ENCODE results near the gene KIAA1671.

KIAA1671 gene

DNA sequence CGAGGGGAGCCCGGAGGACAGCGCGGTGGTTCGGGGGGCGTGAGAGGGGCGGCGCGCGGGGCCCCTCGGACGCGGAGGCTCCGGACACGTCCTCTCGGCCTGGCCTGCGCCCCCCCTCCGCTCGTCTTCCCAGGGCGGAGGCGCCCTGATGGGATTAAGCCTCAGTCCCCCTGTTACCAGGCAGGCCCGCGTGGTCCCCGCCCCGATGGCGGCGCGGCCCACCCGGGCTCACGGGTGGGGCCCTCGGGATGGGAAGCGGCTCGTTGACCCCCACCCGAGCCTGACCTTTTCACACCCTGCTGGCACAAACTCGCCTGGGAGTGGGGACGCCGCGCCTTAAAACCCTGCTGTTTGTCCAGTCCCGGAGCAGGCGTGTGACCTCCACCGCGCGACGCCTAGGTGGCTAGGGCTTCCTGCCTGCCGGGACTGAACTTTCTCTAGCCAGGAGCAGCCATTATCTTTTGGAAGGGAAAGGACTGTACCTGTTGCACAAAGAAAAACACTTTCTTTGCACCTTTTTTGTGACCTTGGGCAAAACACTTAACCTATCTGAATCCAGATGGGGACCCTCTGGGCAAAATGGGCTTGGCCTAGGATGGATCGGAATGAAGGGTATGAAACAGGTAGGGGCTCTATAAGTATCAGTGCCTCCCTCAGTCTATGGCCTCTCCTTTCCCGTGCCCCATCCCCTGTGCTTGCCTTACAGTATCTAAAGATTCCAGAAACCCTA lies 1.0 kb downstream of the KIAA1671 start:
- DNase-seq = no peak

DNA sequence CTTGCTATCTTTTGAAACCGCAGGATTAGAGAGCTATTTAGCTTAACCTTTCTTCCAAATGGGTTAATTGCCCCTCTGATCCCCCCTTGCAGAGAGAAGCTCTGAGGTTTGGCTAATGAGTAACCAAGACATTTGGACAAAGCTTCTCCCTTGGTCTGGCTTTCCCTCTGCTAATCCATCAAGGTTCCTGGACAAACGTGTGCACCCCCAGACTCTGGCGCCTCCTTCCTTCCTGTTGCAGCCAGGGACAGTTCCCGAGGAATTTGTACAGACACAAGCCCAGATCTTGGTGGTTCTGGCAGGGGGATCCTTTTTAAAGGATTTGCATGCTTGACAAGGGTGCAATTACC lies 1.6 kb downstream of the KIAA1671 start:
- no peak for DNase-seq

DNA sequence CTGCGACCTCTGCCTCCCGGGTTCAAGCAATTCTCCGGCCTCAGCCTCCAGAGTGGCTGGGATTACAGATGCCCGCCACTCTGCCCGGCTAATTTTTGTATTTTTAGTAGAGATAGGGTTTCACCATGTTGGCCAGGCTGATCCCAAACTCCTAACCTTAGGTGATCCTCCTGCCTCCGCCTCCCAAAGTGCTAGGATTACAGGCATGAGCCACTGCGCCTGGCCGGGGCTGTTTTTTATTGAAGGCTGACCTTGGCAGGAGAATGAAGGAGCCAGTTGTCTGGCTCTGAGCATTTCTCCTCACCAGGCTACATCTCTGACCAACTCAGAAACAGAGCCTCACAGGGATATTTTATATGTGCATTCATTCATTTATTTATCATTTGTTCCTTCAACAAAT lies 2.3 kb downstream of the KIAA1671 start:
- DNase-seq = no peak

DNA sequence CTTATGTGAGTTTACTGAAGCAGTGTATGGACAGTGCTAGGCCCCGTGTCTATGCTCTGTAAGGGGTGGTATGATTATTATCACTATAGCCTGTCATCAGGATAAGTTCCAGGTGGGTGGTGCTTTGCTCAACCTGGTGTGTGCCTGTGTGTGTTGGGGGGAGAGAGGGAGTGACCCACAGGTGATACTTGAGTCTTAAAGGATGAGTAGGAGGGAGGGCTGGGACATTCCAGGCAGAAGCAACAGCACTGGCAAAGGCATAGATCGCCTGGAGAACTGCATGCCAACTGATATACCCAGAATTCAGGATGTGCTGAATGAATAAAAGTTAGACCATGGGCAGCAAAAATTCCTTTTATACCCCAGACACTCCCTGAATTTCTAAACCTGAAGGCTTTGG lies 4.5 kb downstream of the KIAA1671 start:
- no peak for DNase-seq

DNA sequence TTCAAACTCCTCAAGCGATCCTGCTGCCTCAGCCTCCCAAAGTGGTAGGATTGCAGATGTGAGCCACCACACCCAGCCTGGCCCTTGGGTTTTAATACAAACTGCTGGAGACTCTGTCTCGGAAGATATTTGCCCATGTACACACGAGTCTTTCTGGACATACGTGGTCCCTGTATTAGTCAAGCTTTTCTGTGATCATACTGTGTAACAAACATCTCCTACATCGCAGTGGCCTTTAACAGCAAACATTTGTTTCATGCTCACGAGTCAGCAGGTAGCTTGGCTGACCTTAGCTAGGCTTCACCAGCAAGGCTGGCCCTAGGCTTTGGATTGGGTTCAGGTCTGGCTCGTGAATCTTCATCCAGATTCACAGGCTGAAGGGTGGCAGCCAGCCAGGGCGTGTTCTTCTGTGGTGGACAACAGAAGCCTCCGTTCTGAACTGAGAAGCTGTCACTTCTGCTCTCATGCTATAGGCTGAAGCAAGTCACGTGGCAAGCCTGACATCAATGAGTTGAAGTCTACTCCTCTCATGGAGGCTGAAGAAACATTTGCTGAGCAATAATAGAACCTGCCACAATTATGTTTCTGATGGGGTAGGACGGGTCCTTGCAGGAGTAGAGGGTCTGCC lies 8.8 kb downstream of the KIAA1671 start:
- DNase-seq = no peak

DNA sequence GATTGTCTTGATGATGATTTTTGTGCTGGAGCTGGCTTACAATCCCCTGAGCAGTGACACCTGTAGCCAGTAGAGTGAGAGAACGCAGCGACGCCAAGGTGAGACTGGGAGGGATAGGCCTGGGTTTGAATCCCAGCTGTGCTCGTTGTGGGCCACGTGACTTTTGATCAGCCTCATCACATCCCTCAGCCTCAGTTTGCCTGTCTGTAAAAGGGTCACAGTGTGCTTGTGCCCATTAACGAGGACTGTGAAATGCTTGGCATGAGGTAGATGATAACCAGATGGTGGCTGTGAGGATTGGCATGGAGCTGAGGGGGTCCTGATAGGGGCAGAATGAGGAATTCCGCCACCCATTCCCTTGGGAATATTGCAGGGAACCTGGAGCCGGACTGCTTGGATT lies 9.6 kb downstream of the KIAA1671 start:
- DNase-seq = no peak

- DNase-seq = no peak
Observed at GRCh38 chr22:24962835-24963234, 10.3 kb downstream of the KIAA1671 start.

DNA sequence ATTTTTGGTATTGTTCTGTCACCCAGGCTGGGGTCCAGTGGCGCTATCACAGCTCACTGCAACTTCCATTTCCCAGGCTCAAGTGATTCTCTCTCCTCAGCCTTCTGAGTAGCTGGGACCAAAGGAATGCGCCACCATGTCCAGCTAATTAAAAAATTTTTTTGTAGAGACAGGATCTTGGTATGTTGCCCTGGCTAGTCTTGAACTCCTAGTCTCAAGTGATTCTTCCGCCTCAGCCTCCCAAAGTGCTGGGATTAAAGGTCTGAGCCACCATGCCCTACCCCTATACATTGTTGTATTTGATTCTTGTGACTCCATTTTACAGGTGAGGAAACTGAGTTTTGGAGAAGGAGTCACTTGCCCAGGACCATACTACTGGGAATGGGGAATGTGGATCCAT lies 11.9 kb downstream of the KIAA1671 start:
- DNase-seq = no peak

DNA sequence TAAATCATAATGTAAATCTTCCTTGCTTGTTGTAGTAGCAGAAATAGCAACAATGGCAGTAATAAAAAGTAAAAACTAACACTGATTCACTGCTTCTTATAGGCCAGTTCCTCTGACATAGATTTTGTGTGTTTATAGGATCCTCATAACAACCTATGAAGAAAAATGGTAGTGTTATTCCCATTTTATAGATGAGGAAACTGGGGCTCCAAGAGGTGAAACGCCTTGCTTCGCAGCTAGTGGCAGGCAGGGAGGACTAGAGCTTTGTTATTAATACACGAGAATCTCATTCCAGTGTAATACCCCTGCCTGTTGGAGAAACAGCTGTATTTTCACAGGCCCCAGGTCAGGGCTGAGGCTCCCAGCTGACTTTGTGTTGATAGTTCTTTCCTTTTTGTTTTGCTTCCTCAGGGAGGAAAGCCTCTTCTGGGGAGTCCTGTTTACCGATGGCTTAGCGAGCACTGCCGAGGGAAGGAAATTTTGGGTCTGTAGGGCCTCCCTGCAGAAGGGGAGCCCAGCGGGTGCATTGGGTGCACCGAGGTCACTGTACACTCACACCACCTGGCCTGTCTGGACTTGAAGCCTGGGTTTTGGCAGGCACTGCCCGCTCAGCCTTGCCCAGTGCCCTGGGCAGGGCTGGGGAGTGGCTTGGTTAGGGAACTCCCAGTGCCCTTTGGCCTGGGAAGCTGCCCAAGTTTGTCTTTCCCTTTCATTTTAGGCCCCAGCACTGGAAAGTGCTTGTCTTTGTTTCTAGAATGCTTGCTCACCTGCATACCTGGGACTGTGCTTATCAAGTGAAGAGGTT lies 13.5 kb downstream of the KIAA1671 start:
- no peak for DNase-seq

DNA sequence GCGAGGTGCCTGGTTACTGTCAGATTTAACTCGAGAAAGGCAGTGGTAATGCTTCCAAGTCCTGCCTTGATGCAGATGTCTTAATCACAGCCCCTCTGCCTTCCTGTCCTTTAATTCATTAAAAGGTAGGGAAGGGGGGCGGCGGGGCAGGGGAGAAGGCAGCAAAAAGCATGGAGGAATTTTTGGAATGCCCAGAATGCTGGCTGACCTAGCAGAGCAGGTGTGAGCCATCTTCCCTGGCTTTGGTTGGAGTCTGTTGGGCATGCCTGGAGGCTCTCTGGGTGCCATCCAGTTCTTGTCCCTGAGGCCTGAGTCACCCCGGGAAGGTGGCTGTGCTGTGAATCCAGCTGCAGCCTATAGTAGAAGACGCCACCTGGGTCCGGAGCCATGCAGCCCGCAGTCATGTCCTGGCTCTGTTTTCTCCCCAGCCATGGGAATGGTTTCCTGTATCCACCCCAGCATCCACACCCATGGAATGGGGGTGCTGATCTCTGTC lies 15.6 kb downstream of the KIAA1671 start:
- DNase-seq = no peak

- DNase-seq = no peak
Observed at GRCh38 chr22:24969560-24970301, 17.2 kb downstream of the KIAA1671 start.

- DNase-seq = no peak
Observed at GRCh38 chr22:24972369-24972768, 19.9 kb downstream of the KIAA1671 start.

- no peak for DNase-seq
Observed at GRCh38 chr22:24973872-24974271, 21.4 kb downstream of the KIAA1671 start.

GRCh38 chr22:24975125-24975640 lies 22.7 kb downstream of the KIAA1671 start:
- no peak for DNase-seq

GRCh38 chr22:24975813-24976341 lies 23.4 kb downstream of the KIAA1671 start:
- DNase-seq = no peak

GRCh38 chr22:24976442-24977218 lies 24.1 kb downstream of the KIAA1671 start:
- no peak for DNase-seq

DNA sequence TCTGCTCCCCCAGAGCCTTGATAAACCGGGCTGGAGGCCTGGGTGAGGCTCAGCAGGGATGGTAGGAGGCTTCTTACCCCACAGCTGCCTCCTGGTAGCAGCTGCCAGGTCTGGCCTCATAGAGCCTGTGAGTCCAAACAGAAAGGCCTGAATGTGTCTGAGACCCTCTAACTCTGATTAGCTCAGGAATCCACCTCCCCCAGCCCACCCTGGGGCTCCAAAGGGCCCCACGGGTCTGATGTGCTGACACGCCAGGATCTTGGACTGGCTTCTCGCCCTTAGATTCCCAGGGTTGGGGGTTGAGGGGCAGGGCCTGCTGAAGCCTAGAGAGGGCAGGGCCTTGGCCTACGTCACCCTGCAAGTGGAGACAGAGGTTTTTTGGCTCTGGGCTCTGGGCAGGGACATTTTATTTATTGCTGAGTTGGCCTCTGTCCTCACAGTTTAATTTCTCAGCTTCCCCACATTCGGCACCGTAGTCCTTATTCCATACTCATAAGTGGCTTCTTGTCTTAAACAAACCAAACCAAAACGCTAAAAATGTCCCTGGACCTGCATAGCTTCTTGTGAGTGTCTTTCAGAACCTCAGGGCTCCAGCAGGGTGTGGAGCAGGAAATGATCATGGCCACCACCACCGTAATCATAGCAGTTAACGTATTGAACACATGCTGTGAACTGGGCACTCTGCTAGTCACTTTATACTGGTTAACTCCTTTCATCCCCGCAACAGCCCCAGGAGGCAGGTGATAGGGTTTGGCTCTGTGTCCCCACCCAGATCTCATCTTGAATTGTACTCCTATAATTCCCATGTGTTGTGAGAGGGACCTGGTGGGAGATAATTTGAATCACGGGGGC lies 25.1 kb downstream of the KIAA1671 start:
- no peak for DNase-seq

GRCh38 chr22:24978308-24978707 lies 25.8 kb downstream of the KIAA1671 start:
- no peak for DNase-seq

GRCh38 chr22:24981066-24981465 lies 28.6 kb downstream of the KIAA1671 start:
- DNase-seq = no peak

DNA sequence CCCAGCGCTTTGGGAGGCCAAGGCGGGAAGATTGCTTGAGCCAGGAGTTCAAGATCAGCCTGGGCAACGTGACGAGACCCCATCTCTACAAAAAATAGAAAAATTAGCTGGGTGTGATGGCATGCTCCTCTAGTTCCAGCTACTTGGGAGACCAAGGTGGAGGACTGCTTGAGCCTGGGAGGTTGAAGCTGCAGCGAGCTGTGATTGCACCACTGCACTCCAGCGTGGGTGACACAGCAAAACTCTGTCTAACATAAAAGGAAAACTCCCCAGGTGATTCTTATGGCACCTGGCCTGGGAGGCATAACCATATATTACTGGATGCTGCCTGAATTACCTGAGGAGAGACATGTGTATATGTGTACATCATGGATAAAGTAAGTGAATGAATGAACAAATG lies 29.1 kb downstream of the KIAA1671 start:
- DNase-seq = no peak

All from amniotic stem cell (primary cell).